GM23338 (cell line): ENCODE measurements around the gene RPS6KA5. TPM values are rescaled to one million over a fixed set of nuclear protein-coding genes. Genes with fewer than 3 reads are reported as not detected.

Experiments used
- ATAC-seq: fragments of 200-7000 bp; cut with Tn5 transposase; 3 replicates; pipeline ENCODE4 v1.9.1; 2020
- DNase-seq: peaks from one replicate; pipeline ENCODE4 v3.0.0-alpha.2; 2015; ENCODE audit warnings: low spot score
- H2AFZ ChIP-seq: fragments of 200-600 bp; sonication (generic); 2 replicates; pipeline ENCODE4 v1.8.0; 2016; ENCODE audit warnings: antibody characterized with exemption, mild to moderate bottlenecking, moderate library complexity
- H3F3A ChIP-seq: fragments of 200-600 bp; sonication (generic); replicated peaks from 2 replicates; pipeline ENCODE4 v1.8.0; 2017; ENCODE audit warnings: antibody characterized with exemption, mixed run types, low read depth
- H3K27ac ChIP-seq: fragments of 200-600 bp; sonication (generic); 2 replicates; pipeline ENCODE4 v1.6.1; 2016; ENCODE audit warnings: low read depth
- H3K27me3 ChIP-seq: fragments of 200-600 bp; sonication (generic); 2 replicates; pipeline ENCODE4 v1.8.0; 2016; ENCODE audit warnings: mild to moderate bottlenecking, mixed run types, moderate library complexity; ENCODE audit not compliant: insufficient read depth
- H3K36me3 ChIP-seq: fragments of 200-600 bp; sonication (generic); 2 replicates; pipeline ENCODE4 v1.8.0; 2016; ENCODE audit warnings: mild to moderate bottlenecking; ENCODE audit not compliant: insufficient read depth
- H3K4me1 ChIP-seq: fragments of 200-600 bp; sonication (generic); 2 replicates; pipeline ENCODE4 v1.8.0; 2016; ENCODE audit warnings: mild to moderate bottlenecking, moderate library complexity; ENCODE audit not compliant: insufficient read depth
- H3K4me2 ChIP-seq: fragments of 200-600 bp; sonication (generic); 2 replicates; pipeline ENCODE4 v1.7.1; 2017; ENCODE audit warnings: mixed run types
- H3K4me3 ChIP-seq: fragments of 200-600 bp; sonication (generic); 2 replicates; pipeline ENCODE4 v1.6.1; 2016; ENCODE audit warnings: mixed run types
- H3K79me2 ChIP-seq: fragments of 200-600 bp; sonication (generic); replicated peaks from 2 replicates; pipeline ENCODE4 v1.8.0; 2017; ENCODE audit warnings: mild to moderate bottlenecking; ENCODE audit not compliant: insufficient read depth
- H3K9me2 ChIP-seq: fragments of 200-600 bp; sonication (generic); 2 replicates; pipeline ENCODE4 v1.8.0; 2017; ENCODE audit not compliant: insufficient read depth
- H4K20me1 ChIP-seq: fragments of 200-600 bp; sonication (generic); replicated peaks from 2 replicates; pipeline ENCODE4 v1.8.0; 2017; ENCODE audit warnings: mild to moderate bottlenecking; ENCODE audit not compliant: insufficient read depth
- H3K27ac Mint-ChIP-seq: 2 replicates; pipeline ENCODE4 v1.8.0; 2020; ENCODE audit warnings: inconsistent platforms, mild to moderate bottlenecking, moderate library complexity, mixed read lengths
- H3K27me3 Mint-ChIP-seq: 3 replicates; pipeline ENCODE4 v1.8.0; 2022; ENCODE audit warnings: low read depth, mild to moderate bottlenecking, moderate library complexity, mixed read lengths, inconsistent platforms; ENCODE audit not compliant: insufficient read depth, poor library complexity
- H3K36me3 Mint-ChIP-seq: 3 replicates; pipeline ENCODE4 v1.8.0; 2021; ENCODE audit warnings: low read depth, mild to moderate bottlenecking, inconsistent platforms, moderate library complexity, mixed read lengths
- H3K4me1 Mint-ChIP-seq: 3 replicates; pipeline ENCODE4 v1.8.0; 2020; ENCODE audit warnings: mild to moderate bottlenecking, inconsistent platforms, mixed read lengths
- H3K4me3 Mint-ChIP-seq: 3 replicates; pipeline ENCODE4 v1.8.0; 2021; ENCODE audit warnings: moderate library complexity, mild to moderate bottlenecking, inconsistent platforms, mixed read lengths
- H3K9me3 Mint-ChIP-seq: 3 replicates; pipeline ENCODE4 v1.8.0; 2020; ENCODE audit warnings: moderate library complexity, mild to moderate bottlenecking, inconsistent platforms, mixed read lengths
- CREB1 ChIP-seq: fragments of 250-450 bp; sonication (Bioruptor Pico); IDR thresholded peaks from 2 replicates; pipeline ENCODE4 v1.5.0; 2020; ENCODE audit warnings: low read depth, mild to moderate bottlenecking, moderate library complexity
- EZH2 ChIP-seq: fragments of 200-600 bp; sonication (generic); IDR thresholded peaks from one replicate; pipeline ENCODE4 v1.8.0; 2017; ENCODE audit warnings: antibody characterized with exemption, mild to moderate bottlenecking, low read depth; ENCODE audit not compliant: unreplicated experiment
- EZH2phosphoT487 ChIP-seq: fragments of 200-600 bp; sonication (generic); IDR thresholded peaks from one replicate; pipeline ENCODE4 v1.8.1; 2018; ENCODE audit warnings: antibody characterized with exemption; ENCODE audit not compliant: unreplicated experiment
- JUNB ChIP-seq: IDR thresholded peaks from one replicate; pipeline ENCODE4 v1.6.1; 2016; ENCODE audit warnings: antibody characterized with exemption; ENCODE audit not compliant: unreplicated experiment
- NANOG ChIP-seq: IDR thresholded peaks from 2 replicates; pipeline ENCODE4 v1.6.1; 2016; ENCODE audit warnings: antibody characterized with exemption, borderline replicate concordance
- POLR2AphosphoS5 ChIP-seq: IDR thresholded peaks from 2 replicates; pipeline ENCODE4 v1.6.1; 2016; ENCODE audit warnings: antibody characterized with exemption, low read depth
- STAT1 ChIP-seq: IDR thresholded peaks from one replicate; pipeline ENCODE4 v1.6.1; 2016; ENCODE audit warnings: antibody characterized with exemption; ENCODE audit not compliant: unreplicated experiment
- ZNF114 ChIP-seq: fragments of 250-450 bp; sonication (Bioruptor Pico); IDR thresholded peaks from 2 replicates; pipeline ENCODE4 v1.5.0; 2020; ENCODE audit warnings: mild to moderate bottlenecking, moderate library complexity
- ZNF331 ChIP-seq: fragments of 250-450 bp; sonication (Bioruptor Pico); IDR thresholded peaks from 2 replicates; pipeline ENCODE4 v1.5.0; 2020; ENCODE audit warnings: low read depth, mild to moderate bottlenecking, moderate library complexity
- polyA plus RNA-seq: library from polyadenylated mRNA; unstranded; fragments of >200 nt; fragmentation: Nextera tagmentation; extraction: Ambion mirVana; gene quantifications from 2 replicates; pipeline ENCODE4 v1.2.1, GENCODE V29; 2016
- total RNA-seq: library from RNA; depleted of rRNA; stranded (reverse); fragments of >200 nt; shearing (Covaris generic); gene quantifications from 2 replicates; pipeline ENCODE4 v1.2.3, GENCODE V29; 2014
- TF ChIP-seq, protein P1 (sequence below), 2 experiments: fragments of 200-600 bp in 1 of 2; sonication (generic) in 1 of 2; conservative IDR thresholded peaks; 2 replicates each; pipeline versions ENCODE4 v1.5.1 to v1.6.1; 2016 to 2017; ENCODE audit warnings: antibody characterized with exemption in 2 of 2, low read depth in 2 of 2, mild to moderate bottlenecking in 2 of 2, moderate library complexity in 1 of 2
- TF ChIP-seq, protein P2 (sequence below): IDR thresholded peaks from 2 replicates; pipeline ENCODE4 v1.6.1; 2016; ENCODE audit warnings: antibody characterized with exemption
- TF ChIP-seq, protein P3 (sequence below): fragments of 250-450 bp; sonication (Bioruptor Pico); IDR thresholded peaks from 2 replicates; pipeline ENCODE4 v1.5.0; 2020; ENCODE audit warnings: mild to moderate bottlenecking, moderate library complexity
- TF ChIP-seq, protein P4 (sequence below): IDR thresholded peaks from one replicate; pipeline ENCODE4 v1.6.1; 2018; ENCODE audit warnings: antibody characterized with exemption; ENCODE audit not compliant: unreplicated experiment

RPS6KA5 gene
- total and polyA plus RNA-seq, 2 experiments from 2014 or later: 2.1 to 2.4 TPM

DNA sequence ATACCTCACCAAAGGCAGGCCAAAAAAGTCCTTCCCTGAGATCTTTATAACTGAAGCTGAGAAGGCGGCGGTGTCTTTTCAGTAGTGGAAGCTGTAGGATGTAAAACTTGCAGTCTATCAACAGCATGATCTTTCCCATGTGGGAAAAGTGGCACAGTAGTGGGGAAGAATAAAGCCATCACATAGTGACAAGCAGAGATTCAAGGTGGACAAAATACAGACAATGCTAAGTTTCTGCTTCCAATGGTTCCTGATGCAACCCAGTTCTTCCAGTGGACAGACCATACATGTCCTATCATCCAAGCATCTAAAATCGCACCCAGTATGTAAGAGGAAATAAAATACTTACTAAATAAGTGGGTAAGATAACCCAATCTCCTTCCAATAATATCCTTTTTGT is 4.1 kb downstream of the RPS6KA5 start:
- H4K20me1 ChIP-seq: peaks cover 6% of the 10 kb centered on the region
- H2AFZ ChIP-seq: no peak overlapping the region
- H3K36me3 ChIP-seq: no peaks in the 10 kb centered on the region
- TF ChIP-seq, protein P1, sequence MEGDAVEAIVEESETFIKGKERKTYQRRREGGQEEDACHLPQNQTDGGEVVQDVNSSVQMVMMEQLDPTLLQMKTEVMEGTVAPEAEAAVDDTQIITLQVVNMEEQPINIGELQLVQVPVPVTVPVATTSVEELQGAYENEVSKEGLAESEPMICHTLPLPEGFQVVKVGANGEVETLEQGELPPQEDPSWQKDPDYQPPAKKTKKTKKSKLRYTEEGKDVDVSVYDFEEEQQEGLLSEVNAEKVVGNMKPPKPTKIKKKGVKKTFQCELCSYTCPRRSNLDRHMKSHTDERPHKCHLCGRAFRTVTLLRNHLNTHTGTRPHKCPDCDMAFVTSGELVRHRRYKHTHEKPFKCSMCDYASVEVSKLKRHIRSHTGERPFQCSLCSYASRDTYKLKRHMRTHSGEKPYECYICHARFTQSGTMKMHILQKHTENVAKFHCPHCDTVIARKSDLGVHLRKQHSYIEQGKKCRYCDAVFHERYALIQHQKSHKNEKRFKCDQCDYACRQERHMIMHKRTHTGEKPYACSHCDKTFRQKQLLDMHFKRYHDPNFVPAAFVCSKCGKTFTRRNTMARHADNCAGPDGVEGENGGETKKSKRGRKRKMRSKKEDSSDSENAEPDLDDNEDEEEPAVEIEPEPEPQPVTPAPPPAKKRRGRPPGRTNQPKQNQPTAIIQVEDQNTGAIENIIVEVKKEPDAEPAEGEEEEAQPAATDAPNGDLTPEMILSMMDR (conservative IDR thresholded peaks at IDR 0.05; ENCODE audit: low read depth in 2 of 2): no peak
- no peak for TF ChIP-seq ZNF331
- no peak for TF ChIP-seq EZH2
- TF ChIP-seq, protein P2, sequence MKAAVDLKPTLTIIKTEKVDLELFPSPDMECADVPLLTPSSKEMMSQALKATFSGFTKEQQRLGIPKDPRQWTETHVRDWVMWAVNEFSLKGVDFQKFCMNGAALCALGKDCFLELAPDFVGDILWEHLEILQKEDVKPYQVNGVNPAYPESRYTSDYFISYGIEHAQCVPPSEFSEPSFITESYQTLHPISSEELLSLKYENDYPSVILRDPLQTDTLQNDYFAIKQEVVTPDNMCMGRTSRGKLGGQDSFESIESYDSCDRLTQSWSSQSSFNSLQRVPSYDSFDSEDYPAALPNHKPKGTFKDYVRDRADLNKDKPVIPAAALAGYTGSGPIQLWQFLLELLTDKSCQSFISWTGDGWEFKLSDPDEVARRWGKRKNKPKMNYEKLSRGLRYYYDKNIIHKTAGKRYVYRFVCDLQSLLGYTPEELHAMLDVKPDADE: no peak
- TF ChIP-seq STAT1: no peak
- no peak for TF ChIP-seq ZNF114
- no peak for TF ChIP-seq NANOG
- TF ChIP-seq EZH2phosphoT487: no peak
- no peak for TF ChIP-seq JUNB
- TF ChIP-seq, protein P3, sequence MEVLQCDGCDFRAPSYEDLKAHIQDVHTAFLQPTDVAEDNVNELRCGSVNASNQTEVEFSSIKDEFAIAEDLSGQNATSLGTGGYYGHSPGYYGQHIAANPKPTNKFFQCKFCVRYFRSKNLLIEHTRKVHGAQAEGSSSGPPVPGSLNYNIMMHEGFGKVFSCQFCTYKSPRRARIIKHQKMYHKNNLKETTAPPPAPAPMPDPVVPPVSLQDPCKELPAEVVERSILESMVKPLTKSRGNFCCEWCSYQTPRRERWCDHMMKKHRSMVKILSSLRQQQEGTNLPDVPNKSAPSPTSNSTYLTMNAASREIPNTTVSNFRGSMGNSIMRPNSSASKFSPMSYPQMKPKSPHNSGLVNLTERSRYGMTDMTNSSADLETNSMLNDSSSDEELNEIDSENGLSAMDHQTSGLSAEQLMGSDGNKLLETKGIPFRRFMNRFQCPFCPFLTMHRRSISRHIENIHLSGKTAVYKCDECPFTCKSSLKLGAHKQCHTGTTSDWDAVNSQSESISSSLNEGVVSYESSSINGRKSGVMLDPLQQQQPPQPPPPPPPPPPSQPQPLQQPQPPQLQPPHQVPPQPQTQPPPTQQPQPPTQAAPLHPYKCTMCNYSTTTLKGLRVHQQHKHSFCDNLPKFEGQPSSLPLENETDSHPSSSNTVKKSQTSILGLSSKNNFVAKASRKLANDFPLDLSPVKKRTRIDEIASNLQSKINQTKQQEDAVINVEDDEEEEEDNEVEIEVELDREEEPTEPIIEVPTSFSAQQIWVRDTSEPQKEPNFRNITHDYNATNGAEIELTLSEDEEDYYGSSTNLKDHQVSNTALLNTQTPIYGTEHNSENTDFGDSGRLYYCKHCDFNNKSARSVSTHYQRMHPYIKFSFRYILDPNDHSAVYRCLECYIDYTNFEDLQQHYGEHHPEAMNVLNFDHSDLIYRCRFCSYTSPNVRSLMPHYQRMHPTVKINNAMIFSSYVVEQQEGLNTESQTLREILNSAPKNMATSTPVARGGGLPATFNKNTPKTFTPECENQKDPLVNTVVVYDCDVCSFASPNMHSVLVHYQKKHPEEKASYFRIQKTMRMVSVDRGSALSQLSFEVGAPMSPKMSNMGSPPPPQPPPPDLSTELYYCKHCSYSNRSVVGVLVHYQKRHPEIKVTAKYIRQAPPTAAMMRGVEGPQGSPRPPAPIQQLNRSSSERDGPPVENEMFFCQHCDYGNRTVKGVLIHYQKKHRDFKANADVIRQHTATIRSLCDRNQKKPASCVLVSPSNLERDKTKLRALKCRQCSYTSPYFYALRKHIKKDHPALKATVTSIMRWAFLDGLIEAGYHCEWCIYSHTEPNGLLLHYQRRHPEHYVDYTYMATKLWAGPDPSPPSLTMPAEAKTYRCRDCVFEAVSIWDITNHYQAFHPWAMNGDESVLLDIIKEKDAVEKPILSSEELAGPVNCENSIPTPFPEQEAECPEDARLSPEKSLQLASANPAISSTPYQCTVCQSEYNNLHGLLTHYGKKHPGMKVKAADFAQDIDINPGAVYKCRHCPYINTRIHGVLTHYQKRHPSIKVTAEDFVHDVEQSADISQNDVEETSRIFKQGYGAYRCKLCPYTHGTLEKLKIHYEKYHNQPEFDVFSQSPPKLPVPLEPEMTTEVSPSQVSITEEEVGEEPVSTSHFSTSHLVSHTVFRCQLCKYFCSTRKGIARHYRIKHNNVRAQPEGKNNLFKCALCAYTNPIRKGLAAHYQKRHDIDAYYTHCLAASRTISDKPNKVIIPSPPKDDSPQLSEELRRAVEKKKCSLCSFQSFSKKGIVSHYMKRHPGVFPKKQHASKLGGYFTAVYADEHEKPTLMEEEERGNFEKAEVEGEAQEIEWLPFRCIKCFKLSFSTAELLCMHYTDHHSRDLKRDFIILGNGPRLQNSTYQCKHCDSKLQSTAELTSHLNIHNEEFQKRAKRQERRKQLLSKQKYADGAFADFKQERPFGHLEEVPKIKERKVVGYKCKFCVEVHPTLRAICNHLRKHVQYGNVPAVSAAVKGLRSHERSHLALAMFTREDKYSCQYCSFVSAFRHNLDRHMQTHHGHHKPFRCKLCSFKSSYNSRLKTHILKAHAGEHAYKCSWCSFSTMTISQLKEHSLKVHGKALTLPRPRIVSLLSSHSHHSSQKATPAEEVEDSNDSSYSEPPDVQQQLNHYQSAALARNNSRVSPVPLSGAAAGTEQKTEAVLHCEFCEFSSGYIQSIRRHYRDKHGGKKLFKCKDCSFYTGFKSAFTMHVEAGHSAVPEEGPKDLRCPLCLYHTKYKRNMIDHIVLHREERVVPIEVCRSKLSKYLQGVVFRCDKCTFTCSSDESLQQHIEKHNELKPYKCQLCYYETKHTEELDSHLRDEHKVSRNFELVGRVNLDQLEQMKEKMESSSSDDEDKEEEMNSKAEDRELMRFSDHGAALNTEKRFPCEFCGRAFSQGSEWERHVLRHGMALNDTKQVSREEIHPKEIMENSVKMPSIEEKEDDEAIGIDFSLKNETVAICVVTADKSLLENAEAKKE (CRISPR knock-in tag): no peak
- TF ChIP-seq CREB1 (CRISPR knock-in tag): no peak
- TF ChIP-seq, protein P4, sequence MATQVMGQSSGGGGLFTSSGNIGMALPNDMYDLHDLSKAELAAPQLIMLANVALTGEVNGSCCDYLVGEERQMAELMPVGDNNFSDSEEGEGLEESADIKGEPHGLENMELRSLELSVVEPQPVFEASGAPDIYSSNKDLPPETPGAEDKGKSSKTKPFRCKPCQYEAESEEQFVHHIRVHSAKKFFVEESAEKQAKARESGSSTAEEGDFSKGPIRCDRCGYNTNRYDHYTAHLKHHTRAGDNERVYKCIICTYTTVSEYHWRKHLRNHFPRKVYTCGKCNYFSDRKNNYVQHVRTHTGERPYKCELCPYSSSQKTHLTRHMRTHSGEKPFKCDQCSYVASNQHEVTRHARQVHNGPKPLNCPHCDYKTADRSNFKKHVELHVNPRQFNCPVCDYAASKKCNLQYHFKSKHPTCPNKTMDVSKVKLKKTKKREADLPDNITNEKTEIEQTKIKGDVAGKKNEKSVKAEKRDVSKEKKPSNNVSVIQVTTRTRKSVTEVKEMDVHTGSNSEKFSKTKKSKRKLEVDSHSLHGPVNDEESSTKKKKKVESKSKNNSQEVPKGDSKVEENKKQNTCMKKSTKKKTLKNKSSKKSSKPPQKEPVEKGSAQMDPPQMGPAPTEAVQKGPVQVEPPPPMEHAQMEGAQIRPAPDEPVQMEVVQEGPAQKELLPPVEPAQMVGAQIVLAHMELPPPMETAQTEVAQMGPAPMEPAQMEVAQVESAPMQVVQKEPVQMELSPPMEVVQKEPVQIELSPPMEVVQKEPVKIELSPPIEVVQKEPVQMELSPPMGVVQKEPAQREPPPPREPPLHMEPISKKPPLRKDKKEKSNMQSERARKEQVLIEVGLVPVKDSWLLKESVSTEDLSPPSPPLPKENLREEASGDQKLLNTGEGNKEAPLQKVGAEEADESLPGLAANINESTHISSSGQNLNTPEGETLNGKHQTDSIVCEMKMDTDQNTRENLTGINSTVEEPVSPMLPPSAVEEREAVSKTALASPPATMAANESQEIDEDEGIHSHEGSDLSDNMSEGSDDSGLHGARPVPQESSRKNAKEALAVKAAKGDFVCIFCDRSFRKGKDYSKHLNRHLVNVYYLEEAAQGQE: no peak
- TF ChIP-seq POLR2AphosphoS5: no peak
- H3K79me2 ChIP-seq: no peaks in the 10 kb centered on the region; the same call in 1 of the 2 replicates
- 0 out of 2 replicates have a peak, but pooled peaks cover 2% of the 10 kb centered on the region for H3F3A ChIP-seq
- Mint-ChIP-seq H3K36me3 (no peaks in the 10 kb centered on the region), H3K9me3 (no peaks in the 10 kb centered on the region), H3K4me3 (no peak overlapping the region), H3K27me3 (no peaks in the 10 kb centered on the region), H3K4me1 (peaks cover 2% of the 10 kb centered on the region; the same call in 1 of the 3 replicates), H3K27ac (no peak overlapping the region)
- no peak for DNase-seq
- no peaks in the 10 kb centered on the region for H3K27me3 ChIP-seq
- H3K4me3 ChIP-seq: no peak overlapping the region
- no peak for ATAC-seq
- no peak overlapping the region for H3K4me2 ChIP-seq
- H3K9me2 ChIP-seq: no peaks in the 10 kb centered on the region
- H3K4me1 ChIP-seq: no peaks in the 10 kb centered on the region
- no peak overlapping the region for H3K27ac ChIP-seq
